SH-SY5Y (cell line): ENCODE data around the gene PWWP2B.

Experiments
- GATA2 ChIP-seq: IDR thresholded peaks from 2 replicates; pipeline ENCODE4 v1.6.1; 2011; ENCODE audit warnings: mild to moderate bottlenecking, low read depth, low read length
- GATA3 ChIP-seq: IDR thresholded peaks from 2 replicates; pipeline ENCODE4 v1.6.1; 2011; ENCODE audit warnings: low read depth, mild to moderate bottlenecking, low read length, moderate library complexity

Gene PWWP2B

GRCh38 chr10:132465193-132465888 lies 68.3 kb downstream of the PWWP2B start:
- TF ChIP-seq GATA3, result no peak
- no peak for TF ChIP-seq GATA2

GRCh38 chr10:132465889-132466519 lies 69.0 kb downstream of the PWWP2B start:
- no peak for TF ChIP-seq GATA3
- TF ChIP-seq GATA2, result no peak

- TF ChIP-seq GATA3 (no peak), GATA2 (no peak)
Observed at GRCh38 chr10:132466520-132467463, 69.8 kb downstream of the PWWP2B start.
